GM06990 (cell line): ENCODE results near the gene CHN2.
A peak's percentile ranks its signal among the peaks of the same experiment; 100 is the strongest.

ENCODE experiments used
- DNase-seq: peaks from one replicate; pipeline ENCODE4 v3.0.0-alpha.2; 2011; ENCODE audit not compliant: insufficient read length; ENCODE audit errors: extremely low read depth
- H3K27me3 ChIP-seq: replicated peaks from 2 replicates; pipeline ENCODE4 v1.6.0; 2011; ENCODE audit warnings: low read length; ENCODE audit not compliant: control insufficient read depth, insufficient read depth
- H3K36me3 ChIP-seq: 2 replicates; pipeline ENCODE4 v1.5.1; 2011; ENCODE audit warnings: low read length; ENCODE audit not compliant: control insufficient read depth, insufficient read depth
- H3K4me3 ChIP-seq: replicated peaks from 2 replicates; pipeline ENCODE4 v1.5.1; 2011; ENCODE audit warnings: low read depth, mild to moderate bottlenecking, control low read depth, low read length
- TF ChIP-seq, protein P1 (sequence below): IDR thresholded peaks from 2 replicates; pipeline ENCODE4 v1.5.1; 2011; ENCODE audit warnings: low read length, control low read depth, mild to moderate bottlenecking, inconsistent platforms; ENCODE audit not compliant: insufficient read depth, poor library complexity, severe bottlenecking

Gene CHN2

GRCh38 chr7:29290829-29291228 lies 96.3 kb downstream of the CHN2 start:
- Histone ChIP-seq H3K4me3 (no peak overlapping the region), H3K27me3 (no peaks in the 10 kb centered on the region; the same call in none of the 2 replicates), H3K36me3 (no peaks in the 10 kb centered on the region)
- DNase-seq, result no peak
- TF ChIP-seq, protein P1, sequence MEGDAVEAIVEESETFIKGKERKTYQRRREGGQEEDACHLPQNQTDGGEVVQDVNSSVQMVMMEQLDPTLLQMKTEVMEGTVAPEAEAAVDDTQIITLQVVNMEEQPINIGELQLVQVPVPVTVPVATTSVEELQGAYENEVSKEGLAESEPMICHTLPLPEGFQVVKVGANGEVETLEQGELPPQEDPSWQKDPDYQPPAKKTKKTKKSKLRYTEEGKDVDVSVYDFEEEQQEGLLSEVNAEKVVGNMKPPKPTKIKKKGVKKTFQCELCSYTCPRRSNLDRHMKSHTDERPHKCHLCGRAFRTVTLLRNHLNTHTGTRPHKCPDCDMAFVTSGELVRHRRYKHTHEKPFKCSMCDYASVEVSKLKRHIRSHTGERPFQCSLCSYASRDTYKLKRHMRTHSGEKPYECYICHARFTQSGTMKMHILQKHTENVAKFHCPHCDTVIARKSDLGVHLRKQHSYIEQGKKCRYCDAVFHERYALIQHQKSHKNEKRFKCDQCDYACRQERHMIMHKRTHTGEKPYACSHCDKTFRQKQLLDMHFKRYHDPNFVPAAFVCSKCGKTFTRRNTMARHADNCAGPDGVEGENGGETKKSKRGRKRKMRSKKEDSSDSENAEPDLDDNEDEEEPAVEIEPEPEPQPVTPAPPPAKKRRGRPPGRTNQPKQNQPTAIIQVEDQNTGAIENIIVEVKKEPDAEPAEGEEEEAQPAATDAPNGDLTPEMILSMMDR, result no peak

DNA sequence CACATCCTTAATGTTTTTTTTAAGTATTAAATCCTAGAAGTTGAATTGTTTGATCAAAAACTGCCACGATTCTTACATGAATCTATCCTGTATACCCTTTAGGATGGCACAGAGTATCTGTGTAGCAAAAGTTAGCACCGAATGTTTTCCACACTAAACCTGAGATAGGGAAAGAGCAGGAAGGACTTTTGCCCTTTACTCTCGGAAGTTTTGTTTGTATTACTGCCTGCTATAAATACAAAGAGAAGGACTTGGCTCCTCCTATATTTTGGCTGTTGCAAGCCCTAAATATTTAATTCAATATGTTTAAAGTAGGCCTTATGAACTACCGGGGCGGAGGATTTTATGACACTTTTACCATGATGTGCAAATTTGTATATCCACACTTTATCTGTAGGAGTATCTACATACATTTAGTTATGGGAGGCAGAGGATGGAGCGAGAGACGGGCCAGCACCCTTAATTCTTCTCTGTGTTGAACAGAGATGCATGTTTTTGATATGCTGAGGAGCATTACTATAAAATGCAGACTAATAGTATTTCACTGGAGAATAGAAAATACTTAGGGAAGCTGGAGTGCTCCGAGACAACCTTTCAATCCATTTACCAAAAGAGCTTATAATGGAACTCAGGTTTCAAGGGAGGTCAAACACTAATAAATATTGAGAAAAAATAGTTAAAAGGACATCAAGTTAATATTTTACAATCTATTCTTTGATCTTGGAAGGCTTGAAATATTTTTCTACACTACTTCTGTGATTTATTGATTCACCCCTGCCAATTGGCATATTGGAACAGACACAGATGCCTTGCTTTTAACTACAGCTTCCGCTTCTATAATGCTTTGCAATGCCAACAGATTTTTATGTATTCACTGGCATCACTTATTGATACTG lies 97.4 kb downstream of the CHN2 start:
- Histone ChIP-seq H3K27me3 (no peaks in the 10 kb centered on the region; the same call in none of the 2 replicates), H3K36me3 (no peaks in the 10 kb centered on the region), H3K4me3 (no peak overlapping the region)
- no peak for DNase-seq
- TF ChIP-seq, protein P1, result no peak

- H3K27me3 ChIP-seq, result no peaks in the 10 kb centered on the region; the same call in none of the 2 replicates
- TF ChIP-seq, protein P1, result no peak
- no peaks in the 10 kb centered on the region for H3K36me3 ChIP-seq
- no peak for DNase-seq
- H3K4me3 ChIP-seq, result no peak overlapping the region
These were observed 98.5 kb downstream of the CHN2 start for GRCh38 chr7:29292886-29293658.

GRCh38 chr7:29296421-29296820 lies 101.8 kb downstream of the CHN2 start:
- H3K27me3 ChIP-seq, result no peaks in the 10 kb centered on the region; the same call in none of the 2 replicates
- no peaks in the 10 kb centered on the region for H3K36me3 ChIP-seq
- no peak for DNase-seq
- TF ChIP-seq, protein P1, result no peak
- H3K4me3 ChIP-seq, result no peak overlapping the region

GRCh38 chr7:29297194-29297890 lies 102.8 kb downstream of the CHN2 start:
- no peak for DNase-seq
- Histone ChIP-seq H3K4me3 (no peak overlapping the region), H3K36me3 (no peaks in the 10 kb centered on the region), H3K27me3 (no peaks in the 10 kb centered on the region; the same call in none of the 2 replicates)
- TF ChIP-seq, protein P1, result peak; percentile 19
